Measurements from ENCODE around the gene HEPH. TPM values are rescaled to one million over a fixed set of nuclear protein-coding genes. Genes with fewer than 3 reads are reported as not detected.

Gene HEPH
- total and polyA plus RNA-seq, 9 of the 15 experiments (the other 6 are each of a cell fraction or from before 2014, with no cell fraction given), result 22.4 to 67.6 (median 42.9) TPM

DNA sequence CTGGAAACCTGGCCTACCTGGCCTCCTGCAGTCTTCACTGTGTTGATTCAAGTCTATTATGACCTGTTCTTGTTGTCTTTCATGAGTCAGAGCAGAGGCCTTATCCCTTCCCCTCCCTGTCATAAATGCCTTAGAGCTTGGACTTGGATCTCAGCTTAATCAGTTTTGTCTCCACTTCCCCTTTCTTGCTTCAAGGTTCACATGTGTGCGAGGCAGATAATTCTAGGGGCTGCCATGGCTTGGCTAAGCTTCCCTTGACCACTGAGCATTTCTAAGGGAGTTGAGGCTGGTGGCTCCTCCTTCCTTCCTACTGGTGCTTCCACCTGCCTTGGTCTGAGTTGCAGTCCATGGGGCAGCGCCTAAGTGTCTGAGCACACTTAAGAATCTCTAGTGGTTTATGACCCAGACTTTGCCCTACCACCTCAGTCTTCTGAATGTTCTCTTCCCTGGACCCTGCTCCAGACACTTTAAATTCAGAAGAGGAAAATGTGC, 1.7 kb upstream of the HEPH start (continued):
- TF ChIP-seq HDAC2 (IDR thresholded peaks at IDR 0.05) (peak; percentile 66), ZC3H8 (IDR thresholded peaks at IDR 0.05) (no peak), IFI16 (CRISPR knock-in tag; IDR thresholded peaks at IDR 0.05) (no peak), NELFE (IDR thresholded peaks at IDR 0.05; ENCODE audit: insufficient read depth, insufficient read length) (no peak), ZNF445 (CRISPR knock-in tag; IDR thresholded peaks at IDR 0.05; ENCODE audit: low read depth) (no peak), ZNF785 (CRISPR knock-in tag; IDR thresholded peaks at IDR 0.05) (no peak), SP2 (IDR thresholded peaks at IDR 0.05; ENCODE audit: extremely low read depth, low read depth, low read length, poor library complexity, severe bottlenecking) (no peak), L3MBTL2 (IDR thresholded peaks at IDR 0.05) (peak; percentile 59; the same call in 1 of the 2 replicates), PYGO2 (tag; IDR thresholded peaks at IDR 0.05) (no peak), TRIM28 (IDR thresholded peaks at IDR 0.05) (no peak), ZNF224 (CRISPR knock-in tag; IDR thresholded peaks at IDR 0.05) (no peak), HDAC3 (IDR thresholded peaks at IDR 0.05; ENCODE audit: borderline replicate concordance, partially characterized antibody) (no peak), NR2F6 (CRISPR knock-in tag; IDR thresholded peaks at IDR 0.05) (no peak), POLR2A (conservative IDR thresholded peaks at IDR 0.05) (peak; percentile 76), ZNF551 (CRISPR knock-in tag; IDR thresholded peaks at IDR 0.05) (no peak), MED1 (CRISPR knock-in tag; IDR thresholded peaks at IDR 0.05; ENCODE audit: borderline replicate concordance) (no peak), ETV6 (IDR thresholded peaks at IDR 0.05; ENCODE audit: borderline replicate concordance in 1 of 2, low read depth in 2 of 2, low read length in 1 of 2) (no peak), ETV6 (CRISPR knock-in tag; IDR thresholded peaks at IDR 0.05; ENCODE audit: borderline replicate concordance) (no peak), PHF20 (IDR thresholded peaks at IDR 0.05; ENCODE audit: partially characterized antibody) (no peak), ZNF232 (CRISPR knock-in tag; IDR thresholded peaks at IDR 0.05) (no peak), ZNF217 (CRISPR knock-in tag; IDR thresholded peaks at IDR 0.05) (no peak), POLR2G (IDR thresholded peaks at IDR 0.05; ENCODE audit: low read depth, low read length) (peak; percentile 36; the same call in 1 of the 2 replicates)
- TF ChIP-seq, protein P1, sequence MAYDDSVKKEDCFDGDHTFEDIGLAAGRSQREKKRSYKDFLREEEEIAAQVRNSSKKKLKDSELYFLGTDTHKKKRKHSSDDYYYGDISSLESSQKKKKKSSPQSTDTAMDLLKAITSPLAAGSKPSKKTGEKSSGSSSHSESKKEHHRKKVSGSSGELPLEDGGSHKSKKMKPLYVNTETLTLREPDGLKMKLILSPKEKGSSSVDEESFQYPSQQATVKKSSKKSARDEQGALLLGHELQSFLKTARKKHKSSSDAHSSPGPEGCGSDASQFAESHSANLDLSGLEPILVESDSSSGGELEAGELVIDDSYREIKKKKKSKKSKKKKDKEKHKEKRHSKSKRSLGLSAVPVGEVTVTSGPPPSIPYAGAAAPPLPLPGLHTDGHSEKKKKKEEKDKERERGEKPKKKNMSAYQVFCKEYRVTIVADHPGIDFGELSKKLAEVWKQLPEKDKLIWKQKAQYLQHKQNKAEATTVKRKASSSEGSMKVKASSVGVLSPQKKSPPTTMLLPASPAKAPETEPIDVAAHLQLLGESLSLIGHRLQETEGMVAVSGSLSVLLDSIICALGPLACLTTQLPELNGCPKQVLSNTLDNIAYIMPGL (CRISPR knock-in tag; IDR thresholded peaks at IDR 0.05), result no peak
- TF ChIP-seq, protein P2, sequence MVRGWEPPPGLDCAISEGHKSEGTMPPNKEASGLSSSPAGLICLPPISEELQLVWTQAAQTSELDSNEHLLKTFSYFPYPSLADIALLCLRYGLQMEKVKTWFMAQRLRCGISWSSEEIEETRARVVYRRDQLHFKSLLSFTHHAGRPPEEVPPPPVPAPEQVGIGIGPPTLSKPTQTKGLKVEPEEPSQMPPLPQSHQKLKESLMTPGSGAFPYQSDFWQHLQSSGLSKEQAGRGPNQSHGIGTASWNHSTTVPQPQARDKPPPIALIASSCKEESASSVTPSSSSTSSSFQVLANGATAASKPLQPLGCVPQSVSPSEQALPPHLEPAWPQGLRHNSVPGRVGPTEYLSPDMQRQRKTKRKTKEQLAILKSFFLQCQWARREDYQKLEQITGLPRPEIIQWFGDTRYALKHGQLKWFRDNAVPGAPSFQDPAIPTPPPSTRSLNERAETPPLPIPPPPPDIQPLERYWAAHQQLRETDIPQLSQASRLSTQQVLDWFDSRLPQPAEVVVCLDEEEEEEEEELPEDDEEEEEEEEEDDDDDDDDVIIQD (CRISPR knock-in tag; IDR thresholded peaks at IDR 0.05), result no peak
- TF ChIP-seq, protein P3, sequence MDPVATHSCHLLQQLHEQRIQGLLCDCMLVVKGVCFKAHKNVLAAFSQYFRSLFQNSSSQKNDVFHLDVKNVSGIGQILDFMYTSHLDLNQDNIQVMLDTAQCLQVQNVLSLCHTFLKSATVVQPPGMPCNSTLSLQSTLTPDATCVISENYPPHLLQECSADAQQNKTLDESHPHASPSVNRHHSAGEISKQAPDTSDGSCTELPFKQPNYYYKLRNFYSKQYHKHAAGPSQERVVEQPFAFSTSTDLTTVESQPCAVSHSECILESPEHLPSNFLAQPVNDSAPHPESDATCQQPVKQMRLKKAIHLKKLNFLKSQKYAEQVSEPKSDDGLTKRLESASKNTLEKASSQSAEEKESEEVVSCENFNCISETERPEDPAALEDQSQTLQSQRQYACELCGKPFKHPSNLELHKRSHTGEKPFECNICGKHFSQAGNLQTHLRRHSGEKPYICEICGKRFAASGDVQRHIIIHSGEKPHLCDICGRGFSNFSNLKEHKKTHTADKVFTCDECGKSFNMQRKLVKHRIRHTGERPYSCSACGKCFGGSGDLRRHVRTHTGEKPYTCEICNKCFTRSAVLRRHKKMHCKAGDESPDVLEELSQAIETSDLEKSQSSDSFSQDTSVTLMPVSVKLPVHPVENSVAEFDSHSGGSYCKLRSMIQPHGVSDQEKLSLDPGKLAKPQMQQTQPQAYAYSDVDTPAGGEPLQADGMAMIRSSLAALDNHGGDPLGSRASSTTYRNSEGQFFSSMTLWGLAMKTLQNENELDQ (CRISPR knock-in tag; IDR thresholded peaks at IDR 0.05; ENCODE audit: borderline replicate concordance), result no peak
- TF ChIP-seq, protein P4, sequence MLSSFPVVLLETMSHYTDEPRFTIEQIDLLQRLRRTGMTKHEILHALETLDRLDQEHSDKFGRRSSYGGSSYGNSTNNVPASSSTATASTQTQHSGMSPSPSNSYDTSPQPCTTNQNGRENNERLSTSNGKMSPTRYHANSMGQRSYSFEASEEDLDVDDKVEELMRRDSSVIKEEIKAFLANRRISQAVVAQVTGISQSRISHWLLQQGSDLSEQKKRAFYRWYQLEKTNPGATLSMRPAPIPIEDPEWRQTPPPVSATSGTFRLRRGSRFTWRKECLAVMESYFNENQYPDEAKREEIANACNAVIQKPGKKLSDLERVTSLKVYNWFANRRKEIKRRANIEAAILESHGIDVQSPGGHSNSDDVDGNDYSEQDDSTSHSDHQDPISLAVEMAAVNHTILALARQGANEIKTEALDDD (IDR thresholded peaks at IDR 0.05), result peak; percentile 71; the same call in 1 of the 2 replicates
